ENCODE data around the gene IQGAP2.
"Not testable (repeated sequence)": the region's sequence is repeated elsewhere in the genome, so short reads cannot be mapped to it uniquely, and the experiment has no call there.

Gene IQGAP2

GRCh38 chr5:76735762-76736545 lies 332.9 kb downstream of the IQGAP2 start:
- peaks cover under 1% of the 10 kb centered on the region for H3K9me3 Mint-ChIP-seq
- peaks cover 7% of the 10 kb centered on the region for H3K36me3 Mint-ChIP-seq (ENCODE audit: low read depth)
- H3K27ac Mint-ChIP-seq = peak overlapping the region; percentile 27
- H3K4me1 Mint-ChIP-seq (ENCODE audit: low read depth) = peaks cover 31% of the 10 kb centered on the region
- no peak for DNase-seq (ENCODE audit: low spot score)
- no peak overlapping the region for H3K4me3 Mint-ChIP-seq
- H3K27me3 Mint-ChIP-seq (ENCODE audit: low read depth) = no peaks in the 10 kb centered on the region

GRCh38 chr5:76736679-76737556 lies 333.8 kb downstream of the IQGAP2 start:
- H3K4me3 Mint-ChIP-seq = peak overlapping the region; percentile 59
- no peaks in the 10 kb centered on the region for H3K27me3 Mint-ChIP-seq (ENCODE audit: low read depth)
- DNase-seq (ENCODE audit: low spot score) = no peak
- H3K36me3 Mint-ChIP-seq (ENCODE audit: low read depth) = peaks cover 10% of the 10 kb centered on the region
- peaks cover 37% of the 10 kb centered on the region for H3K4me1 Mint-ChIP-seq (ENCODE audit: low read depth)
- H3K9me3 Mint-ChIP-seq = no peaks in the 10 kb centered on the region
- H3K27ac Mint-ChIP-seq = peak overlapping the region; percentile 79

GRCh38 chr5:76737846-76738245 lies 334.8 kb downstream of the IQGAP2 start:
- no peak for DNase-seq (ENCODE audit: low spot score)
- Mint-ChIP-seq H3K4me1 (ENCODE audit: low read depth) (peaks cover 37% of the 10 kb centered on the region), H3K4me3 (peak overlapping the region; percentile 64), H3K27ac (peak overlapping the region; percentile 89), H3K27me3 (ENCODE audit: low read depth) (no peaks in the 10 kb centered on the region), H3K36me3 (ENCODE audit: low read depth) (peaks cover 9% of the 10 kb centered on the region), H3K9me3 (no peaks in the 10 kb centered on the region)

- H3K9me3 Mint-ChIP-seq; H3K36me3 Mint-ChIP-seq (ENCODE audit: low read depth); H3K4me3 Mint-ChIP-seq; DNase-seq (ENCODE audit: low spot score); H3K27me3 Mint-ChIP-seq (ENCODE audit: low read depth): not testable (repeated sequence)
- H3K27ac Mint-ChIP-seq = peak overlapping the region; percentile 34
- H3K4me1 Mint-ChIP-seq (ENCODE audit: low read depth) = peaks cover 33% of the 10 kb centered on the region
Measured at GRCh38 chr5:76741506-76741905, 338.4 kb downstream of the IQGAP2 start.

- Mint-ChIP-seq H3K4me1 (ENCODE audit: low read depth) (peaks cover 27% of the 10 kb centered on the region), H3K4me3 (no peak overlapping the region), H3K36me3 (ENCODE audit: low read depth) (peaks cover 3% of the 10 kb centered on the region), H3K27me3 (ENCODE audit: low read depth) (peaks cover 7% of the 10 kb centered on the region), H3K9me3 (no peaks in the 10 kb centered on the region), H3K27ac (no peak overlapping the region)
- DNase-seq (ENCODE audit: low spot score) = no peak
Measured at GRCh38 chr5:76742583-76742982, 339.5 kb downstream of the IQGAP2 start.

GRCh38 chr5:76744632-76745031 lies 341.5 kb downstream of the IQGAP2 start:
- Mint-ChIP-seq H3K4me3 (no peak overlapping the region), H3K9me3 (no peaks in the 10 kb centered on the region), H3K27me3 (ENCODE audit: low read depth) (peaks cover 7% of the 10 kb centered on the region), H3K4me1 (ENCODE audit: low read depth) (peaks cover 14% of the 10 kb centered on the region), H3K27ac (no peak overlapping the region), H3K36me3 (ENCODE audit: low read depth) (peaks cover 3% of the 10 kb centered on the region)
- no peak for DNase-seq (ENCODE audit: low spot score)

GRCh38 chr5:76745670-76746069 lies 342.6 kb downstream of the IQGAP2 start:
- H3K4me1 Mint-ChIP-seq (ENCODE audit: low read depth) = peaks cover 12% of the 10 kb centered on the region
- no peak overlapping the region for H3K27ac Mint-ChIP-seq
- H3K4me3 Mint-ChIP-seq = no peak overlapping the region
- no peaks in the 10 kb centered on the region for H3K9me3 Mint-ChIP-seq
- peaks cover 11% of the 10 kb centered on the region for H3K27me3 Mint-ChIP-seq (ENCODE audit: low read depth)
- no peak for DNase-seq (ENCODE audit: low spot score)
- peaks cover 3% of the 10 kb centered on the region for H3K36me3 Mint-ChIP-seq (ENCODE audit: low read depth)

GRCh38 chr5:76746677-76747076 lies 343.6 kb downstream of the IQGAP2 start:
- peaks cover 4% of the 10 kb centered on the region for H3K4me1 Mint-ChIP-seq (ENCODE audit: low read depth)

GRCh38 chr5:76747706-76748105 lies 344.6 kb downstream of the IQGAP2 start:
- Mint-ChIP-seq H3K27me3 (ENCODE audit: low read depth) (peaks cover 15% of the 10 kb centered on the region), H3K36me3 (ENCODE audit: low read depth) (no peaks in the 10 kb centered on the region), H3K27ac (no peak overlapping the region), H3K9me3 (no peaks in the 10 kb centered on the region), H3K4me3 (no peak overlapping the region), H3K4me1 (ENCODE audit: low read depth) (peaks cover 4% of the 10 kb centered on the region)
- DNase-seq (ENCODE audit: low spot score) = no peak

More at GRCh38 chr5:76746677-76747076, 343.6 kb downstream of the IQGAP2 start:
- no peaks in the 10 kb centered on the region for H3K9me3 Mint-ChIP-seq
- no peak overlapping the region for H3K4me3 Mint-ChIP-seq
- H3K36me3 Mint-ChIP-seq (ENCODE audit: low read depth) = no peaks in the 10 kb centered on the region
- DNase-seq (ENCODE audit: low spot score) = no peak
- H3K27ac Mint-ChIP-seq = no peak overlapping the region
- H3K27me3 Mint-ChIP-seq (ENCODE audit: low read depth) = peaks cover 13% of the 10 kb centered on the region

GRCh38 chr5:76751291-76751690 lies 348.2 kb downstream of the IQGAP2 start:
- Mint-ChIP-seq H3K27ac (no peak overlapping the region), H3K27me3 (ENCODE audit: low read depth) (peaks cover 11% of the 10 kb centered on the region), H3K36me3 (ENCODE audit: low read depth) (no peaks in the 10 kb centered on the region), H3K4me1 (ENCODE audit: low read depth) (peaks cover 4% of the 10 kb centered on the region), H3K9me3 (no peaks in the 10 kb centered on the region), H3K4me3 (no peak overlapping the region)
- DNase-seq (ENCODE audit: low spot score) = no peak

GRCh38 chr5:76754668-76755078 lies 351.6 kb downstream of the IQGAP2 start:
- peaks cover 19% of the 10 kb centered on the region for H3K27me3 Mint-ChIP-seq (ENCODE audit: low read depth)
- no peak for DNase-seq (ENCODE audit: low spot score)
- H3K9me3 Mint-ChIP-seq = no peaks in the 10 kb centered on the region
- no peaks in the 10 kb centered on the region for H3K36me3 Mint-ChIP-seq (ENCODE audit: low read depth)
- no peak overlapping the region for H3K27ac Mint-ChIP-seq
- H3K4me1 Mint-ChIP-seq (ENCODE audit: low read depth) = peaks cover 1% of the 10 kb centered on the region
- no peak overlapping the region for H3K4me3 Mint-ChIP-seq

GRCh38 chr5:76755779-76756637 lies 352.9 kb downstream of the IQGAP2 start:
- no peak for DNase-seq (ENCODE audit: low spot score)
- Mint-ChIP-seq H3K27ac (no peak overlapping the region), H3K27me3 (ENCODE audit: low read depth) (peaks cover 13% of the 10 kb centered on the region), H3K36me3 (ENCODE audit: low read depth) (no peaks in the 10 kb centered on the region), H3K4me1 (ENCODE audit: low read depth) (peaks cover 1% of the 10 kb centered on the region), H3K9me3 (no peaks in the 10 kb centered on the region), H3K4me3 (no peak overlapping the region)

- H3K27me3 Mint-ChIP-seq (ENCODE audit: low read depth) = peaks cover 13% of the 10 kb centered on the region
- no peaks in the 10 kb centered on the region for H3K36me3 Mint-ChIP-seq (ENCODE audit: low read depth)
- H3K4me1 Mint-ChIP-seq (ENCODE audit: low read depth) = peaks cover 1% of the 10 kb centered on the region
- H3K27ac Mint-ChIP-seq = no peak overlapping the region
- no peak for DNase-seq (ENCODE audit: low spot score)
- H3K9me3 Mint-ChIP-seq = no peaks in the 10 kb centered on the region
- H3K4me3 Mint-ChIP-seq = no peak overlapping the region
Measured at GRCh38 chr5:76757049-76757448, 354.0 kb downstream of the IQGAP2 start.

Data from T-helper 2 cell treated with Interferon-gamma antibody and Interleukin-4, amounts not matched to agents 5 μg/mL and 100 μg/mL, for 36 hours (primary cell).